ENCODE results near the gene RNF145.
A peak's percentile ranks its signal among the peaks of the same experiment; 100 is the strongest.
"Not testable (repeated sequence)": the region's sequence is repeated elsewhere in the genome, so short reads cannot be mapped to it uniquely, and the experiment has no call there.

The RNF145 gene

GRCh38 chr5:159187719-159188118, 21.6 kb downstream of the RNF145 start:
- no peak for DNase-seq

- DNase-seq: no peak
Observed at GRCh38 chr5:159186319-159186718, 23.0 kb downstream of the RNF145 start.

GRCh38 chr5:159185773-159186172, 23.6 kb downstream of the RNF145 start:
- DNase-seq: no peak

- no peak for DNase-seq
Observed at GRCh38 chr5:159184858-159185381, 24.4 kb downstream of the RNF145 start.

DNA sequence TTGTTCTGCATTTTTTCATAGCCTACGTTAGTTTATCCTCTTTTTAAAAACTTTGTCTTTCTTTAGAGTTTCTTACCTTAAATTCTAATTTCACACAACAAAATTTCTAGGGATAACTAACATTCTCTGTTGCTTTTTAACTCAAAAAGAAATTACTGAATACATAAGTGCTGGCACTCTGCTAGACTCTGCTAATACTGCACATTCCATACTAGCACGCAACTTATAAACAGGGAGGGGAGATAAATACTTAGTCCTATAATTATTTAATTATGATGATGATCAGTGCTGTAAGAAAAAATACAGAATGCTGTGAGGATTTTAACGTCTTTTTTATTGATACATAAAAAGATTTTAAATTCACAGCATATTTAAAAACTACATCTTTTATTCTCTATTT, 25.1 kb downstream of the RNF145 start:
- DNase-seq: no peak

DNA sequence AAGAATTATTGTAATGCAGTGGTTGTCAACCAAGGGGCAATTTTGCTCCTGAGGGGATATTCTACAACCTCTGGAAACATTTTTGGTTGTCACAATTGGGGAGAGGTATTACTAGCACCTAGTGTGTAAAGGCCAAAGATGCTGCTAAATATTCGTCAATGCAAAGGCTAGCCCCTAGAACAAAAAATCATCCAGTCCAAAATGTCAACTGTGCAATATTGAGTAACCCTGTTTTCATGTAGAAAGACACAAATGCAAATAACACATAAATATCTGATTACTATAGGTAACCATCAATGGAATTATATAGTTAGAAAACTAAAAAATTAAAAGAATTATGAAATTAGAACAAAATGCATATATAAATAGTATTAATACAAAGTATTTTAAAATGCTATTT, 26.1 kb downstream of the RNF145 start:
- DNase-seq: no peak

- DNase-seq: no peak
Observed at GRCh38 chr5:159182691-159183090, 26.7 kb downstream of the RNF145 start.

- DNase-seq: no peak
Observed at GRCh38 chr5:159181651-159182050, 27.7 kb downstream of the RNF145 start.

GRCh38 chr5:159181152-159181551, 28.2 kb downstream of the RNF145 start:
- no peak for DNase-seq

- no peak for DNase-seq
Observed at GRCh38 chr5:159179529-159180305, 29.6 kb downstream of the RNF145 start.

- DNase-seq: no peak
Observed at GRCh38 chr5:159178978-159179377, 30.4 kb downstream of the RNF145 start.

DNA sequence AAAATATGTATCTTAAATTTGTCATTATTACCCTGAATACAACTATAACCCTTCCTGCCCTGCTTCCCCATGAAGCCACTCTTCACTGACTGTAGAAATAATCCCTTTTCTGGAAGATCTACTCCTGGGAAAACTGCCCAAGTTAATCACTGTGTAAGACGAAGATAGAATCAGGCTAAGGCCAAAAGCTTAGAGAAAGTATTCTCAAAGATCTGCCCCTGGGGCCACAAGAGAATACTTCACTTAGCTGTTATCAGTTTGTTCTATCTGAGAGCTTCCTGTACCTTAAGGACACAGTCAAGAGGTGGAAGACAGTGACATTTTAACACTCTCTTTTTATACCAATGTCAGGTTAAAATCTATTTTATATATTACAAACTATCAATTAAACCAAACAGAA, 33.8 kb downstream of the RNF145 start:
- DNase-seq: no peak

GRCh38 chr5:159174511-159175168, 34.7 kb downstream of the RNF145 start:
- DNase-seq: no peak

- no peak for DNase-seq
Observed at GRCh38 chr5:159171274-159171673, 38.1 kb downstream of the RNF145 start.

DNA sequence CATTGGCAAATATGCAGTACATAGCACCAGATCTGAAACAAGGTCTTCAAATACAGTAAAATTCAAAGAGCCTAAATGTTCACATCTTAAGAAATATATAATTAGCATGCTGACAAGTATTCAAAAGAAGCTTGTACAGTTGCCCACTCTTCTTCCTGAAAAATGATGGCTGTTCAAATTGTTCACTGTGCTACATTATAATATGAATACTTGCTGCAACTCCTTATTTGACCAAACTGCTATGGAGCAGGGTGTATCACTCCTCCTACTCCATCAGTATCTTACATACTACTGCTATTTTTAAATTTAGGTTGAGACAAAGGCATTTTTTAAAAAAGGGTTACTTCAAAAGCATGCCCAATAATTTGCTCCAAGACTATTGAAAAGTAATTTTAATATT, 39.3 kb downstream of the RNF145 start:
- no peak for DNase-seq

- DNase-seq: no peak
Observed at GRCh38 chr5:159166416-159166815, 42.9 kb downstream of the RNF145 start.

DNA sequence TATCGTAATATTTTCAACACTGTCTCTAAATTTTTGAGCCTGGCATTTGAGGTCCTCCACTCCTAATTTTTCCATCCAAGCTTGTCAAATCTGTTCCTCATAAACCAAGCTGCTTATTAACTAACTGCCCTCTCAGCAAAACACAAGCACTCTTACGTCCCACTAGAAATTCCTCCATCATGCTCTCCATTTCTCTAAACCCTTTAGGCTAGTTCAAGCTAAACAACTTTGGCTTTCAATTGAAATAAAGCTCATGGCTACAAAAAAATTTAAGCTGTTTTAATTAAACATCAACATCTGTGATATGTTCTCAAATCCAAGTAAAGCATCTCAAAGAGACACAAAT, 45.7 kb downstream of the RNF145 start:
- DNase-seq: no peak

- no peak for DNase-seq
Observed at GRCh38 chr5:159163027-159163700, 46.2 kb downstream of the RNF145 start.

GRCh38 chr5:159161361-159162214, 47.8 kb downstream of the RNF145 start:
- DNase-seq: no peak

DNA sequence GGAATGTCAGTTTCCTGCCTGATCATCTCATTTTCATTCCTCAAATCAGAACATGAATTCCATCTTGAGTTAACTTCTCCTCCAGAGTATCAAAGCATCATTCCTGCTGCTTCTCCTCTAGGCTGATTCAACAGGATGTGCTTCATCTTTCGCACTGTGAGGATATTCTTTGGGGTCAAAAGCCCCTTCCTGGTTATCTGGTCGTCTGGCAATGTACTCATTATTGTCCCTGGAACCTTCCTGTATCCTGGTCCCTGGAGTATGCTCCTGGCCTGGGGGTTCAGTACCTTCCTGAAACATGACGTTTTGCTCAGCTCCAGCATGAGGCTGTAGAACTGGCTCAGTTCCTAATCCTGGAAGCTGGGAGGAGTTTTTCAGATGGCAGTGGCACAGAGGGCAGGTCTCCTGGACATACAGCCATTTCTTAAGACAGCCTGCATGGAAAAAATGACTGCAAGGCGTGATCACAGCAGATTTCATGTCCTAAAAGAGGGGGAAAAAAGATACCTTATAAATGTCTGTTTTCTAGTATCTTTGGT, 50.7 kb downstream of the RNF145 start:
- DNase-seq: not testable (repeated sequence)

DNA sequence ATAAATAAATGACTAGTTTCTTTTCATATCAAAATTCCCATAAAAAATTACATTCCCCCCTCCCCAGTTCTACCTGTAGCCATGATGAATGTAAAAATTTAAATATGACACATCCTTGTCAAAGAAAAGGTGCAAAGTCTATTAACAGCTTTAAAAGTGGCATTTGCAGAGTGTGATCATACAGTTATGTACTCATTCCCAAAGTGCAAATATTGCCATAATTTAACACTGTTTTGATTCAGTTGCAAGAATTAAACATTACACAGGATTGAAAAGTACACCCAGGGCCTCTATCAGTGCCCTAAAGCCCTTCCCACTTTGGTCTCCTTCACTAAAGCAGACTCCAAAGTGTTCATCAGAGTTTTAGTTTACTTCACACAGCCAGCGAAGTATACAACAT, 51.8 kb downstream of the RNF145 start:
- no peak for DNase-seq

GRCh38 chr5:159156426-159157238, 52.7 kb downstream of the RNF145 start:
- peak; percentile 22 for DNase-seq
